Uterus (tissue), 4 donors: Measurements from ENCODE around the gene ENOX2. TPM values are rescaled to one million over a fixed set of nuclear protein-coding genes. Genes with fewer than 3 reads are reported as not detected.

ENCODE experiments used
- DNase-seq, 2 donors: peaks; one replicate each; pipeline ENCODE4 v3.0.0-alpha.2; 2019 to 2020
- H3K27ac ChIP-seq, 2 donors: fragments of 200-600 bp; sonication (generic); 1 replicate in 1 of 2; 2 replicates in 1 of 2; pipeline ENCODE4 v1.5.1; 2016 to 2018
- H3K27me3 ChIP-seq, 2 donors: fragments of 200-600 bp; sonication (generic); one replicate each; pipeline ENCODE4 v1.5.1; 2018 to 2019; ENCODE audit warnings: control low read depth in 1 of 2
- H3K36me3 ChIP-seq, 2 donors: fragments of 200-600 bp; sonication (generic); one replicate each; pipeline ENCODE4 v1.5.1; 2019; ENCODE audit warnings: control low read depth in 1 of 2
- H3K4me1 ChIP-seq, 2 donors: fragments of 200-600 bp; sonication (generic); one replicate each; pipeline ENCODE4 v1.5.1; 2018 to 2019; ENCODE audit warnings: control low read depth in 1 of 2
- H3K4me3 ChIP-seq, 2 donors: fragments of 200-600 bp; sonication (generic); 1 replicate in 1 of 2; 2 replicates in 1 of 2; pipeline ENCODE4 v1.5.1; 2018 to 2019; ENCODE audit warnings: mild to moderate bottlenecking in 1 of 2
- H3K9me3 ChIP-seq, 2 donors: fragments of 200-600 bp; sonication (generic); one replicate each; pipeline ENCODE4 v1.5.1; 2019; ENCODE audit warnings: control low read depth in 1 of 2
- CTCF ChIP-seq, 4 experiments: fragments of 200-600 bp in 2 of 4; fragments of 450-650 bp in 2 of 4; sonication (generic) in 2 of 4; IDR thresholded peaks; one replicate each; pipeline ENCODE4 v1.5.1; 2016 to 2019; ENCODE audit warnings: antibody characterized with exemption in 4 of 4, mild to moderate bottlenecking in 2 of 4, moderate library complexity in 1 of 4
- POLR2A ChIP-seq, 2 donors: fragments of 450-650 bp; IDR thresholded peaks; one replicate each; pipeline ENCODE4 v1.6.1; 2016; ENCODE audit warnings: antibody characterized with exemption in 2 of 2, mild to moderate bottlenecking in 1 of 2, moderate library complexity in 1 of 2
- intact Hi-C: fragments of 100-400 bp; cut with DNase I; formaldehyde crosslinking; loops from one replicate; pipeline ENCODE4 v1.15.1; 2023; ENCODE audit warnings: low total_unique reads
- total RNA-seq, 4 donors: library from RNA; depleted of rRNA in 3 of 4; stranded (reverse); fragments of >200 nt in 3 of 4; gene quantifications; one replicate each; pipeline versions ENCODE4 v1.1.0 to v1.2.4, GENCODE V29; 2014 to 2023
- donor health status: DM: yes; HTN: yes; CAD: no.

ENOX2 gene
- total RNA-seq, 4 donors from 2014 or later = 8.2 to 19.5 (median 14.8) TPM

- H3K9me3 ChIP-seq = no peaks in the 10 kb centered on the region
- no peaks in the 10 kb centered on the region for H3K27me3 ChIP-seq
- intact Hi-C loops = no loop called here
- H3K4me3 ChIP-seq = no peak overlapping the region
- H3K36me3 ChIP-seq = no peaks in the 10 kb centered on the region
- no peaks in the 10 kb centered on the region for H3K4me1 ChIP-seq
- TF ChIP-seq CTCF (IDR thresholded peaks at IDR 0.05) = no peak
- no peak for TF ChIP-seq POLR2A (IDR thresholded peaks at IDR 0.05)
- H3K27ac ChIP-seq = no peak overlapping the region
- DNase-seq = no peak
Observed at GRCh38 chrX:130874751-130875150, 28.3 kb downstream of the ENOX2 start.

- Histone ChIP-seq H3K9me3 (no peaks in the 10 kb centered on the region), H3K4me3 (no peak overlapping the region), H3K36me3 (no peaks in the 10 kb centered on the region), H3K4me1 (no peaks in the 10 kb centered on the region), H3K27ac (no peak overlapping the region), H3K27me3 (no peaks in the 10 kb centered on the region)
- DNase-seq = no peak
- TF ChIP-seq POLR2A (IDR thresholded peaks at IDR 0.05) = no peak
- TF ChIP-seq CTCF (IDR thresholded peaks at IDR 0.05) = no peak
- intact Hi-C loops = no loop called here
Observed at GRCh38 chrX:130869239-130869638, 33.8 kb downstream of the ENOX2 start.

GRCh38 chrX:130861462-130861861 lies 41.5 kb downstream of the ENOX2 start:
- Histone ChIP-seq H3K27me3 (no peaks in the 10 kb centered on the region), H3K4me3 (no peak overlapping the region), H3K4me1 (no peaks in the 10 kb centered on the region), H3K36me3 (no peaks in the 10 kb centered on the region), H3K27ac (no peak overlapping the region), H3K9me3 (no peaks in the 10 kb centered on the region)
- intact Hi-C loops = no loop called here
- TF ChIP-seq POLR2A (IDR thresholded peaks at IDR 0.05) = no peak
- no peak for TF ChIP-seq CTCF (IDR thresholded peaks at IDR 0.05)
- DNase-seq = no peak

GRCh38 chrX:130857207-130857606 lies 45.8 kb downstream of the ENOX2 start:
- no peak for DNase-seq
- intact Hi-C loops = no loop called here
- H3K4me1 ChIP-seq = no peaks in the 10 kb centered on the region
- no peaks in the 10 kb centered on the region for H3K27me3 ChIP-seq
- no peak for TF ChIP-seq POLR2A (IDR thresholded peaks at IDR 0.05)
- no peak for TF ChIP-seq CTCF (IDR thresholded peaks at IDR 0.05)
- H3K4me3 ChIP-seq = no peak overlapping the region
- no peak overlapping the region for H3K27ac ChIP-seq
- no peaks in the 10 kb centered on the region for H3K9me3 ChIP-seq
- no peaks in the 10 kb centered on the region for H3K36me3 ChIP-seq

- intact Hi-C loops = no loop called here
- no peaks in the 10 kb centered on the region for H3K9me3 ChIP-seq
Observed at GRCh38 chrX:130851569-130851968, 51.4 kb downstream of the ENOX2 start.

More at GRCh38 chrX:130851569-130851968, 51.4 kb downstream of the ENOX2 start:
- Histone ChIP-seq H3K4me1 (no peaks in the 10 kb centered on the region), H3K27ac (no peak overlapping the region), H3K27me3 (no peaks in the 10 kb centered on the region), H3K36me3 (no peaks in the 10 kb centered on the region), H3K4me3 (no peak overlapping the region)
- no peak for DNase-seq
- TF ChIP-seq POLR2A (IDR thresholded peaks at IDR 0.05) (no peak), CTCF (IDR thresholded peaks at IDR 0.05) (no peak)
